IMR-90 (cell line): Measurements from ENCODE around the gene SEC22A. TPM values are rescaled to one million over a fixed set of nuclear protein-coding genes. Genes with fewer than 3 reads are reported as not detected.

Experiments
- ATAC-seq: fragments of 200-7000 bp; cut with Tn5 transposase; 2 replicates; pipeline ENCODE4 v1.9.1; 2020; ENCODE audit warnings: low read depth, mild to moderate bottlenecking, moderate library complexity
- BruUV-seq: library from RNA; stranded (reverse); fragments of 400-500 nt; replicated peaks from 2 replicates; lab custom pipeline; 2021; lab: Mats Ljungman, UMichigan
- CTCF ChIA-PET: fragments of 300-600 bp; formaldehyde crosslinking; extraction: SDS; loops from one replicate; lab custom pipeline; 2021; ENCODE audit warnings: antibody characterized with exemption; lab: Yijun Ruan, JAX
- POLR2A ChIA-PET: fragments of 300-600 bp; sonication (Branson Sonifier 250); formaldehyde crosslinking; loops from one replicate; lab custom pipeline; 2022; ENCODE audit warnings: antibody characterized with exemption; ENCODE audit not compliant: unreplicated experiment; lab: Charles Lee
- DNase-seq: peaks from one replicate; pipeline ENCODE4 v3.0.0; 2013
- H2AFZ ChIP-seq: replicated peaks from 2 replicates; pipeline ENCODE3; 2013; ENCODE audit warnings: low read length, mild to moderate bottlenecking; ENCODE audit not compliant: poor library complexity
- H2AK5ac ChIP-seq: 2 replicates; pipeline ENCODE4 v1.6.1; 2013; ENCODE audit warnings: low read depth, low read length, inconsistent platforms
- H2AK9ac ChIP-seq: replicated peaks from 2 replicates; pipeline ENCODE3; 2013; ENCODE audit warnings: mild to moderate bottlenecking, low read depth, low read length, moderate library complexity; ENCODE audit not compliant: poor library complexity
- H2BK120ac ChIP-seq: 2 replicates; pipeline ENCODE4 v1.6.1; 2013; ENCODE audit warnings: low read depth, low read length, inconsistent platforms
- H2BK15ac ChIP-seq: 3 replicates; pipeline ENCODE4 v1.6.1; 2013; ENCODE audit warnings: low read depth, low read length, inconsistent platforms
- H2BK20ac ChIP-seq: 2 replicates; pipeline ENCODE4 v1.6.1; 2013; ENCODE audit warnings: low read depth, mild to moderate bottlenecking, inconsistent platforms, low read length, moderate library complexity
- H2BK5ac ChIP-seq: 2 replicates; pipeline ENCODE4 v1.6.1; 2013; ENCODE audit warnings: mild to moderate bottlenecking, low read depth, low read length, inconsistent platforms; ENCODE audit not compliant: poor library complexity, severe bottlenecking
- H3K14ac ChIP-seq: replicated peaks from 2 replicates; pipeline ENCODE4 v1.6.1; 2013; ENCODE audit warnings: low read depth, low read length, inconsistent platforms
- H3K18ac ChIP-seq: 2 replicates; pipeline ENCODE4 v1.6.1; 2013; ENCODE audit warnings: low read depth, low read length, control low read depth
- H3K23ac ChIP-seq: 2 replicates; pipeline ENCODE4 v1.6.1; 2013; ENCODE audit warnings: low read depth, low read length, inconsistent platforms
- H3K27ac ChIP-seq: 2 replicates; pipeline ENCODE4 v1.5.1; 2013; ENCODE audit warnings: mild to moderate bottlenecking, control low read depth, low read length; ENCODE audit not compliant: insufficient read depth
- H3K27me3 ChIP-seq: 2 replicates; pipeline ENCODE4 v1.6.1; 2013; ENCODE audit warnings: low read length; ENCODE audit not compliant: control insufficient read depth, insufficient read depth
- H3K36me3 ChIP-seq: 2 replicates; pipeline ENCODE4 v1.6.1; 2013; ENCODE audit warnings: low read length, mixed read lengths; ENCODE audit not compliant: control insufficient read depth, insufficient read depth
- H3K4ac ChIP-seq: 2 replicates; pipeline ENCODE4 v1.6.1; 2013; ENCODE audit warnings: low read depth, low read length, inconsistent platforms
- H3K4me1 ChIP-seq: 2 replicates; pipeline ENCODE4 v1.6.1; 2013; ENCODE audit warnings: low read length, mixed read lengths; ENCODE audit not compliant: control insufficient read depth, insufficient read depth
- H3K4me2 ChIP-seq: 2 replicates; pipeline ENCODE4 v1.6.1; 2013; ENCODE audit warnings: low read depth, mild to moderate bottlenecking, control low read depth, low read length, moderate library complexity
- H3K4me3 ChIP-seq: 2 replicates; pipeline ENCODE4 v1.5.1; 2013; ENCODE audit warnings: low read depth, mild to moderate bottlenecking, control low read depth, low read length, moderate library complexity; ENCODE audit not compliant: insufficient read depth
- H3K56ac ChIP-seq: 2 replicates; pipeline ENCODE4 v1.6.1; 2013; ENCODE audit warnings: low read length, inconsistent platforms; ENCODE audit not compliant: insufficient read depth; ENCODE audit errors: extremely low read depth
- H3K79me1 ChIP-seq, 2 experiments: 2 replicates each; pipeline ENCODE4 v1.6.1; 2013; ENCODE audit warnings: low read length in 2 of 2, inconsistent platforms in 1 of 2, low read depth in 1 of 2
- H3K9ac ChIP-seq: 2 replicates; pipeline ENCODE4 v1.6.1; 2013; ENCODE audit warnings: low read depth, low read length, control low read depth
- H3K9me1 ChIP-seq: 2 replicates; pipeline ENCODE4 v1.6.1; 2013; ENCODE audit warnings: low read length, inconsistent platforms; ENCODE audit not compliant: insufficient read depth
- H3K9me3 ChIP-seq: 2 replicates; pipeline ENCODE4 v1.6.1; 2013; ENCODE audit warnings: low read length; ENCODE audit not compliant: control insufficient read depth, insufficient read depth
- H4K20me1 ChIP-seq: 2 replicates; pipeline ENCODE4 v1.6.1; 2013; ENCODE audit warnings: low read length, inconsistent platforms; ENCODE audit not compliant: insufficient read depth
- H4K5ac ChIP-seq: 2 replicates; pipeline ENCODE4 v1.6.1; 2013; ENCODE audit warnings: mild to moderate bottlenecking, low read depth, low read length, control low read depth
- H4K8ac ChIP-seq, 2 experiments: 2 replicates each; pipeline ENCODE4 v1.6.1; 2013; ENCODE audit warnings: low read depth in 2 of 2, low read length in 2 of 2, control low read depth in 1 of 2, inconsistent platforms in 1 of 2
- H4K91ac ChIP-seq: 2 replicates; pipeline ENCODE4 v1.6.1; 2013; ENCODE audit warnings: low read depth, low read length, inconsistent platforms; ENCODE audit not compliant: insufficient read depth
- BHLHE40 ChIP-seq: fragments of 150-350 bp; IDR thresholded peaks from 2 replicates; pipeline ENCODE4 v1.6.1; 2016; ENCODE audit warnings: mild to moderate bottlenecking, low read depth, low read length
- CEBPB ChIP-seq: IDR thresholded peaks from 2 replicates; pipeline ENCODE4 v1.6.1; 2012; ENCODE audit warnings: low read depth, low read length, improper control_type of control experiment
- CHD1 ChIP-seq: IDR thresholded peaks from 2 replicates; pipeline ENCODE4 v1.6.1; 2012; ENCODE audit warnings: low read depth, low read length, improper control_type of control experiment
- FOS ChIP-seq: fragments of 150-350 bp; IDR thresholded peaks from 2 replicates; pipeline ENCODE4 v1.6.1; 2016; ENCODE audit warnings: low read depth, low read length
- MAFK ChIP-seq: IDR thresholded peaks from 2 replicates; pipeline ENCODE4 v1.6.1; 2012; ENCODE audit warnings: low read depth, low read length, improper control_type of control experiment
- MAZ ChIP-seq: IDR thresholded peaks from 2 replicates; pipeline ENCODE4 v1.6.1; 2012; ENCODE audit warnings: low read depth, mild to moderate bottlenecking, low read length, improper control_type of control experiment, moderate library complexity, borderline replicate concordance
- MXI1 ChIP-seq: IDR thresholded peaks from 2 replicates; pipeline ENCODE4 v1.6.1; 2012; ENCODE audit warnings: low read depth, mild to moderate bottlenecking, low read length, moderate library complexity, borderline replicate concordance
- NFE2L2 ChIP-seq: fragments of 150-350 bp; IDR thresholded peaks from 2 replicates; pipeline ENCODE4 v1.6.1; 2016; ENCODE audit warnings: low read depth, mild to moderate bottlenecking, low read length
- POLR2A ChIP-seq: IDR thresholded peaks from 2 replicates; pipeline ENCODE4 v1.6.1; 2012; ENCODE audit warnings: mild to moderate bottlenecking, low read depth, low read length
- RAD21 ChIP-seq: IDR thresholded peaks from 2 replicates; pipeline ENCODE4 v1.6.1; 2012; ENCODE audit warnings: low read length, improper control_type of control experiment
- RCOR1 ChIP-seq: IDR thresholded peaks from 2 replicates; pipeline ENCODE4 v1.6.1; 2012; ENCODE audit warnings: mild to moderate bottlenecking, low read length, improper control_type of control experiment; ENCODE audit not compliant: insufficient replicate concordance
- RFX5 ChIP-seq: IDR thresholded peaks from 2 replicates; pipeline ENCODE4 v1.8.0; 2012; ENCODE audit warnings: low read depth, mild to moderate bottlenecking, low read length, moderate library complexity
- SMC3 ChIP-seq: fragments of 150-350 bp; IDR thresholded peaks from 2 replicates; pipeline ENCODE4 v1.6.1; 2016; ENCODE audit warnings: low read depth, mild to moderate bottlenecking, antibody characterized with exemption, low read length, moderate library complexity
- WGBS, 2 experiments: methylation state at CpG; one replicate each; pipeline versions ENCODE4 v1.1.5 to v1.1.7; 2013; ENCODE audit warnings: missing lambda C conversion rate in 2 of 2; ENCODE audit not compliant: insufficient read length in 1 of 2; ENCODE audit errors: extremely low coverage in 2 of 2; 5-methylcytosine and 5-hydroxymethylcytosine counted together
- dilution Hi-C: fragments of 300-500 bp; cut with HindIII; formaldehyde crosslinking; loops from one replicate; pipeline ENCODE4 v1.14.3; 2018; ENCODE audit warnings: low sequenced_read_pairs; ENCODE audit not compliant: unreplicated experiment
- in situ Hi-C: fragments of 300-500 bp; cut with MboI; formaldehyde crosslinking; loops from 3 replicates; pipeline ENCODE4 v1.14.3; 2019; ENCODE audit warnings: low sequenced_read_pairs, inconsistent platforms, mixed read lengths
- intact Hi-C: fragments of 100-400 bp; cut with micrococcal nuclease; formaldehyde crosslinking; loops from 2 replicates; pipeline ENCODE4 v1.10.0; 2022
- polyA plus RNA-seq, 3 experiments: library from polyadenylated mRNA; depleted of rRNA; stranded (reverse); fragments of >200 nt; gene quantifications; 2 replicates each; pipeline ENCODE4 v1.2.3, GENCODE V29; 2012; ENCODE audit warnings: low replicate concordance in 1 of 3
- total RNA-seq: library from RNA; depleted of rRNA; stranded (reverse); fragments of >200 nt; gene quantifications from 2 replicates; pipeline ENCODE4 v1.2.3, GENCODE V29; 2012
- TF ChIP-seq, protein P1 (sequence below): fragments of 150-350 bp; IDR thresholded peaks from 2 replicates; pipeline ENCODE4 v1.6.1; 2017; ENCODE audit warnings: mild to moderate bottlenecking, antibody characterized with exemption, low read length, low read depth
- TF ChIP-seq, protein P2 (sequence below): fragments of 150-350 bp; IDR thresholded peaks from 2 replicates; pipeline ENCODE4 v1.6.1; 2016; ENCODE audit warnings: low read depth, mild to moderate bottlenecking, low read length, moderate library complexity, borderline replicate concordance
- TF ChIP-seq, protein P3 (sequence below): conservative IDR thresholded peaks from 2 replicates; pipeline ENCODE4 v1.5.1; 2012; ENCODE audit warnings: mild to moderate bottlenecking, low read depth, low read length, improper control_type of control experiment

The SEC22A gene
- total and polyA plus RNA-seq, 2 of the 4 experiments (the other 2 are of a cell fraction) = 17.5 to 36.0 TPM

DNA sequence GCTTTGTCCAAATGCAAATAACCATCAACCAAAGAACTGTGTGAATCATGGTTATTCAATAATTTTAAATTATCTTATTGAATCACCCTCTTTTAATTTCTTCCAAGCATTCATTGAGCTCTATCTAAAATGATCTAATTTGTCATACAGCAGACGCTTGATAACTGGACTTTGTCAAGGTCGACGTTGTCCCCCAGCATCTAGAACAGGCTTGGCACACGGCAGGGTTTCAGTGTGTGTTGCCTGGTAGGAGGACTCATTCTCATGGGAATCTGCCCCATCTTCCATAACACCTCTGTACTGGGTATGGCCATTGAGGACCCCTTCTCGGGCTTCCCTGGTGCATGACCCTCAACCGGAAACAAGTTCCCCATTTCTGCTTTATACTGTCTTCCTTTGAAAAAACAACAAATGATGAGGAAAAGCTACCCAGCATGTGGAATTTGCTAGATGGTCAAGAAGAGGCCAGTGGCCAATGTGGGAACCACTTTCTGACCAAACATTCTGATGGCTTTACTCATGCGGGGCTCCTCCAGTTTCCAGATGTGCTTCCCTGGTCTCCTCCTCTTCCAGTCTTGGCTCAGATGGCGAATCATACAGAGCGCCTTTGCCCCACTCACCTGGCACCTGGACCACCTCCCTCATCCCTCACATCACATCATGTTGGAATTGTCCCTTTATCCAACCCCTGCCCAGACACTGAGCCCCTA is 41.7 kb upstream of the SEC22A start:
- H3K4me3 ChIP-seq = no peak overlapping the region
- in situ Hi-C loops = no loop called here
- no peak overlapping the region for H3K9ac ChIP-seq
- ATAC-seq (no peak), DNase-seq (peak; percentile 62)
- H2BK120ac ChIP-seq = no peak overlapping the region
- no peaks in the 10 kb centered on the region for H3K27me3 ChIP-seq
- H3K36me3 ChIP-seq = peaks cover 51% of the 10 kb centered on the region
- H3K27ac ChIP-seq = no peak overlapping the region
- dilution Hi-C loops = no loop called here
- BruUV-seq = no TSS peak
- H3K79me1 ChIP-seq = no peaks in the 10 kb centered on the region
- H3K56ac ChIP-seq = no peak overlapping the region
- no peak for TF ChIP-seq SMC3
- no peak for TF ChIP-seq RCOR1
- no peak for TF ChIP-seq MAFK
- no peak for TF ChIP-seq MAZ
- TF ChIP-seq MXI1 = no peak
- TF ChIP-seq CEBPB = no peak
- TF ChIP-seq POLR2A = no peak
- TF ChIP-seq, protein P1, sequence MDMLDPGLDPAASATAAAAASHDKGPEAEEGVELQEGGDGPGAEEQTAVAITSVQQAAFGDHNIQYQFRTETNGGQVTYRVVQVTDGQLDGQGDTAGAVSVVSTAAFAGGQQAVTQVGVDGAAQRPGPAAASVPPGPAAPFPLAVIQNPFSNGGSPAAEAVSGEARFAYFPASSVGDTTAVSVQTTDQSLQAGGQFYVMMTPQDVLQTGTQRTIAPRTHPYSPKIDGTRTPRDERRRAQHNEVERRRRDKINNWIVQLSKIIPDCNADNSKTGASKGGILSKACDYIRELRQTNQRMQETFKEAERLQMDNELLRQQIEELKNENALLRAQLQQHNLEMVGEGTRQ = no peak
- no peak for TF ChIP-seq RAD21
- TF ChIP-seq BHLHE40 = no peak
- no peak for TF ChIP-seq RFX5
- TF ChIP-seq, protein P2, sequence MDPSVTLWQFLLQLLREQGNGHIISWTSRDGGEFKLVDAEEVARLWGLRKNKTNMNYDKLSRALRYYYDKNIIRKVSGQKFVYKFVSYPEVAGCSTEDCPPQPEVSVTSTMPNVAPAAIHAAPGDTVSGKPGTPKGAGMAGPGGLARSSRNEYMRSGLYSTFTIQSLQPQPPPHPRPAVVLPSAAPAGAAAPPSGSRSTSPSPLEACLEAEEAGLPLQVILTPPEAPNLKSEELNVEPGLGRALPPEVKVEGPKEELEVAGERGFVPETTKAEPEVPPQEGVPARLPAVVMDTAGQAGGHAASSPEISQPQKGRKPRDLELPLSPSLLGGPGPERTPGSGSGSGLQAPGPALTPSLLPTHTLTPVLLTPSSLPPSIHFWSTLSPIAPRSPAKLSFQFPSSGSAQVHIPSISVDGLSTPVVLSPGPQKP = no peak
- no peak for TF ChIP-seq CHD1
- TF ChIP-seq, protein P3, sequence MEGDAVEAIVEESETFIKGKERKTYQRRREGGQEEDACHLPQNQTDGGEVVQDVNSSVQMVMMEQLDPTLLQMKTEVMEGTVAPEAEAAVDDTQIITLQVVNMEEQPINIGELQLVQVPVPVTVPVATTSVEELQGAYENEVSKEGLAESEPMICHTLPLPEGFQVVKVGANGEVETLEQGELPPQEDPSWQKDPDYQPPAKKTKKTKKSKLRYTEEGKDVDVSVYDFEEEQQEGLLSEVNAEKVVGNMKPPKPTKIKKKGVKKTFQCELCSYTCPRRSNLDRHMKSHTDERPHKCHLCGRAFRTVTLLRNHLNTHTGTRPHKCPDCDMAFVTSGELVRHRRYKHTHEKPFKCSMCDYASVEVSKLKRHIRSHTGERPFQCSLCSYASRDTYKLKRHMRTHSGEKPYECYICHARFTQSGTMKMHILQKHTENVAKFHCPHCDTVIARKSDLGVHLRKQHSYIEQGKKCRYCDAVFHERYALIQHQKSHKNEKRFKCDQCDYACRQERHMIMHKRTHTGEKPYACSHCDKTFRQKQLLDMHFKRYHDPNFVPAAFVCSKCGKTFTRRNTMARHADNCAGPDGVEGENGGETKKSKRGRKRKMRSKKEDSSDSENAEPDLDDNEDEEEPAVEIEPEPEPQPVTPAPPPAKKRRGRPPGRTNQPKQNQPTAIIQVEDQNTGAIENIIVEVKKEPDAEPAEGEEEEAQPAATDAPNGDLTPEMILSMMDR = no peak
- TF ChIP-seq FOS = no peak
- TF ChIP-seq NFE2L2 = no peak
- H3K14ac ChIP-seq = no peak overlapping the region
- no peaks in the 10 kb centered on the region for H3K9me3 ChIP-seq
- no peak overlapping the region for H4K8ac ChIP-seq
- ChIA-PET CTCF (no interaction called here), POLR2A (no interaction called here)
- no peak overlapping the region for H3K4ac ChIP-seq
- intact Hi-C loops = no loop called here
- H2AK9ac ChIP-seq = no peak overlapping the region
- no peaks in the 10 kb centered on the region for H4K20me1 ChIP-seq
- 91% methylated on average over 4 of the region's 9 CpGs; no CpG with 5 or more reads in 1 of the 2 experiments for WGBS, 2 experiments
- H3K4me1 ChIP-seq = no peaks in the 10 kb centered on the region
- no peak overlapping the region for H4K5ac ChIP-seq
- H3K23ac ChIP-seq = no peak overlapping the region
- peaks cover 18% of the 10 kb centered on the region for H3K9me1 ChIP-seq
- H2AFZ ChIP-seq = no peak overlapping the region
- no peak overlapping the region for H2BK5ac ChIP-seq
- no peak overlapping the region for H2BK20ac ChIP-seq
- no peak overlapping the region for H4K91ac ChIP-seq
- no peak overlapping the region for H2AK5ac ChIP-seq
- H2BK15ac ChIP-seq = no peak overlapping the region
- H3K18ac ChIP-seq = no peak overlapping the region
- H3K4me2 ChIP-seq = no peak overlapping the region
